Spinal cord (tissue), 10 donors: ENCODE measurements around the gene MS4A18. TPM values are rescaled to one million over a fixed set of nuclear protein-coding genes. Genes with fewer than 3 reads are reported as not detected.
"Not testable (repeated sequence)": the region's sequence is repeated elsewhere in the genome, so short reads cannot be mapped to it uniquely, and the experiment has no call there.

Source experiments
- DNase-seq, 6 donors: peaks; one replicate each; pipeline versions ENCODE4 v3.0.0 to v3.0.0-alpha.2; 2013 to 2015; ENCODE audit warnings: low spot score in 6 of 6, low read depth in 4 of 6
- H3K27ac ChIP-seq: one replicate; pipeline ENCODE4 v1.5.1; 2013; ENCODE audit warnings: low read depth, low read length, control low read depth
- H3K27me3 ChIP-seq: one replicate; pipeline ENCODE4 v1.6.1; 2013; ENCODE audit warnings: low read length; ENCODE audit not compliant: control insufficient read depth, insufficient read depth
- H3K36me3 ChIP-seq: one replicate; pipeline ENCODE4 v1.6.1; 2013; ENCODE audit warnings: low read length; ENCODE audit not compliant: control insufficient read depth, insufficient read depth
- H3K4me1 ChIP-seq: one replicate; pipeline ENCODE4 v1.6.1; 2013; ENCODE audit warnings: low read length; ENCODE audit not compliant: control insufficient read depth, insufficient read depth
- H3K4me3 ChIP-seq: one replicate; pipeline ENCODE4 v1.5.1; 2013; ENCODE audit warnings: low read depth, low read length, control low read depth
- H3K9me3 ChIP-seq: one replicate; pipeline ENCODE4 v1.6.1; 2013; ENCODE audit warnings: low read length; ENCODE audit not compliant: control insufficient read depth, insufficient read depth
- WGBS: methylation state at CpG from one replicate; pipeline ENCODE4 v1.1.5; 2013; ENCODE audit warnings: missing lambda C conversion rate; ENCODE audit not compliant: insufficient coverage; 5-methylcytosine and 5-hydroxymethylcytosine counted together
- polyA plus RNA-seq, 2 donors: library from polyadenylated mRNA; unstranded; fragments of 120-200 nt; gene quantifications; one replicate each; pipeline ENCODE4 v1.2.1, GENCODE V29; 2013; ENCODE audit not compliant: insufficient read length in 2 of 2
- total RNA-seq, 2 donors: library from RNA; depleted of rRNA in 1 of 2; stranded (reverse); fragments of 120-200 nt in 1 of 2; fragments of >200 nt in 1 of 2; gene quantifications; one replicate each; pipeline versions ENCODE4 v1.2.3 to v1.2.4, GENCODE V29; 2013 to 2014
- donor health status: healthy.

Gene MS4A18
- total and polyA plus RNA-seq, 4 donors: not detected

DNA sequence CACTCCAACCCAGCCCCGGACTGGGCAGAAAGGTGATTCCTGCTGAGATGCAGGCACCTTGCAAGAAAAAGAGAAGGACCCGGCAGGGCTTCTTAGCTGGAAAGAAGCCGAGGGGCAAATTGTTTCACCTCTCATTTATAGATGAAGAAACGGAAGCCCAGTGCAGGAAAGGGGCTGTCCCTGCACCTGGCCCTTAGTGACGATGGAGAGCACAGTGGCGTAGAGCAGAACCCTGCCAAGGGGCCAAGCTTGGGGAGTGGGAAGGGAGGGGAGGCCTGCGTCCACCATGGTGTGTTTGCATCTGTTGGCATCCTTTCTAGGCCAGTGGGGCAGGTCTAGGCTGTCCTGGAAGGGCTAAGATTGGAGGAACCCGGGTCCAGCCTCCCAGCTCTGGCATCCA is 24.3 kb downstream of the MS4A18 start:
- 80% methylated on average over 8 of the region's 8 CpGs for WGBS
- no peak overlapping the region for H3K27ac ChIP-seq
- no peaks in the 10 kb centered on the region for H3K4me1 ChIP-seq
- no peak for DNase-seq
- no peaks in the 10 kb centered on the region for H3K36me3 ChIP-seq
- no peak overlapping the region for H3K4me3 ChIP-seq
- no peaks in the 10 kb centered on the region for H3K27me3 ChIP-seq
- no peaks in the 10 kb centered on the region for H3K9me3 ChIP-seq

DNA sequence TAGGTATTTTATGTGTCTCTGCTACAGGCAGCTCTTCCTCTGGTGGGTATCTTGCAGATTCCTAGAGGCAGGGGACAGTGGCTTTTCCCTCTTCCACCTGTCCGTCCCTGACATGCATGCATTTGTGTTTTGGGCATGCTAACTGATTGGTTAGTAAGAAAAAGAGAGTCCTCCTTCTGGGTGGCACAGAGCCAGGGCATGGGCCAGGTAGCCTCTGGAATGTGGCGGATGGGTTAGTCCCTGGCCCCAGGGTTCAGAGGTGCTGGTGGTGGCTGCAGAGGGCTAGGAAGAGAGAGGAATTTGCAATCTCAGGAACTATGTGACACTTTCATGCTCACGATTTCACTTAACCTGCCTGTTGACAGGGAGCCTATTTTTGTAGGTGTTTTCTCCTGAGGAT is 26.4 kb downstream of the MS4A18 start:
- H3K27ac ChIP-seq: no peak overlapping the region
- H3K27me3 ChIP-seq: no peaks in the 10 kb centered on the region
- no peak overlapping the region for H3K4me3 ChIP-seq
- WGBS: 90% methylated on average over 3 of the region's 3 CpGs
- H3K36me3 ChIP-seq: no peaks in the 10 kb centered on the region
- no peaks in the 10 kb centered on the region for H3K9me3 ChIP-seq
- no peak for DNase-seq
- no peaks in the 10 kb centered on the region for H3K4me1 ChIP-seq

DNA sequence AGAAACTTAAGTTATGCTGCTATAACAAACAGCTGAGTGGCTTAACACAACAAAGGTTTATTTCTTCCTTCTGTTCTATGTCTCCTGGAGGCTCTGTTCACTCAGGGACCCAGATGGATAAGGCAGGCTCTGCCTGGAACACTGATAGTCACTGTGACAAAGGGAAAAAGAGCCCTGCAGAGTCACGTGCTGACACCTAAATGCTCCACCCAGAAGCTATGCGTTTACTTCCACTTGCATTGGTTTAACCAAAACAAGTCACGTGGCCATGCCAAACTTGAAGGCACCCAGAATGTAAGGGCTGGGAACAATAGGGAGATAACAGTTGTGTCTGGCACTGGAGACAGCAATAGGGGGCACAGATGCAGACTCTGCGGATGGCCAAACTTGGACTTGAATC is 28.8 kb downstream of the MS4A18 start:
- H3K9me3 ChIP-seq: no peaks in the 10 kb centered on the region
- H3K4me1 ChIP-seq: no peaks in the 10 kb centered on the region
- H3K27ac ChIP-seq: no peak overlapping the region
- H3K36me3 ChIP-seq: no peaks in the 10 kb centered on the region
- WGBS: 71% methylated on average over 3 of the region's 4 CpGs
- no peaks in the 10 kb centered on the region for H3K27me3 ChIP-seq
- H3K4me3 ChIP-seq: no peak overlapping the region
- DNase-seq: no peak

DNA sequence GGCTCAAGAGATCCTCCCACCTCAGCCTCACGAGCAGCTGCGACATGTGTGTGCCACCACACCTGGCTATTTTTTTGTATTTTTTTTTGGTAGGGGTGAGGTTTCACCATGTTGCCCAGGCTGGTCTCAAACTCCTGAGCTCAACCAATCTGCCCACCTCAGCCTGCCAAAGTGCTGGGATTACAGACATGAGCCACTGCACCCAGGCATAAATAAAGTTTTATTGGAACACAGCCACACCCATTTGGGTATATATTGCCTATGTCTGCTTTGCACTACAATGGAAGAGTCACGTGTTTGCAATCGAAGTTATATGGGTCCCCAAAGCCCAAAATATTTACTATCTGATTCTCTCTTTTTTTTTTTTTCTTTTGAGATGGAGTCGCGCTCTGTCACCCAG is 30.4 kb downstream of the MS4A18 start:
- no peak for DNase-seq
- Histone ChIP-seq H3K4me1 (no peaks in the 10 kb centered on the region), H3K36me3 (no peaks in the 10 kb centered on the region), H3K4me3 (no peak overlapping the region), H3K27ac (no peak overlapping the region), H3K27me3 (no peaks in the 10 kb centered on the region), H3K9me3 (no peaks in the 10 kb centered on the region)
- WGBS: 100% methylated on average over 2 of the region's 6 CpGs

DNA sequence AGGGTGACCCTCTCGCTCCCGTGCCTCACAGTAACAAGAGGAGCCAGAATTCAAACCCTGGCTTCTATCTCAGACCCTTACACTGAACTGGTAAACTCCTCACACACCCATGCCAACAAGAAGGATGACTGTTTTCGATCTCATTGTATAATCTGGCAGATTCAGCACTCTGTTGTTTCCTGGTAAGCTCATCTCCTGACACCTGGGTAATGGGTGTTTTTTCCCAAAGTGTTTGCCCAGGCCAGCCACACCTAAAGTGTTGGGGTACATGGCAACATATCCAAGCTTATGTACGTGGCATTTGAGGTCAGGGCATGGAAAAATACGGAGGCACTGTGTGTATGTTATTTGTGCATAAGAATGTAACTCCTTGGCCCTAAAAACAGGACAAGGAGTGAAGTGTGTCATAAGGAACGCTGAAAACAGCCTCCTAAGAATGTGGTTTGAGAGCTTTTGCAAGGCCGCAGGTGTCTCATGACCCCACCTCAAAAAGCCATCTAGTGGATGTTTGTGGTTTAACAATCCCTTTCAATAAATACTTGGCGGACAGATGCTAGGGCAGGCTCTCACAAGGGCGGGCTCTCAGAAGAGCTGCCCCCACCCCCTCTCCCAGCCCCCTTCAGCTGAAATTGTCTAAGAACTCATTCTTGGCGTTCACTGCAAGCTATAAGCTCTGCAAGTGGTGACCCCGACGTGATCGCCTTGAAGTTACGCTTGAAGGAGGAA is 31.9 kb downstream of the MS4A18 start, which contains the start of gene MS4A15:
MS4A15 (plus strand) TSS at position 561 of the 726 bp plus-strand sequence. CDS start 6,867 bp downstream, outside the sequence.
- H3K27ac ChIP-seq: no peak within 1 kb of the TSS
- H3K36me3 ChIP-seq: no peaks in the 10 kb centered on the region
- no peaks in the 10 kb centered on the region for H3K27me3 ChIP-seq
- no peaks in the 10 kb centered on the region for H3K9me3 ChIP-seq
- DNase-seq: no peak
- H3K4me3 ChIP-seq: no peak within 1 kb of the TSS
- WGBS: 59% methylated on average over 8 of the region's 14 CpGs
- no peaks in the 10 kb centered on the region for H3K4me1 ChIP-seq

DNA sequence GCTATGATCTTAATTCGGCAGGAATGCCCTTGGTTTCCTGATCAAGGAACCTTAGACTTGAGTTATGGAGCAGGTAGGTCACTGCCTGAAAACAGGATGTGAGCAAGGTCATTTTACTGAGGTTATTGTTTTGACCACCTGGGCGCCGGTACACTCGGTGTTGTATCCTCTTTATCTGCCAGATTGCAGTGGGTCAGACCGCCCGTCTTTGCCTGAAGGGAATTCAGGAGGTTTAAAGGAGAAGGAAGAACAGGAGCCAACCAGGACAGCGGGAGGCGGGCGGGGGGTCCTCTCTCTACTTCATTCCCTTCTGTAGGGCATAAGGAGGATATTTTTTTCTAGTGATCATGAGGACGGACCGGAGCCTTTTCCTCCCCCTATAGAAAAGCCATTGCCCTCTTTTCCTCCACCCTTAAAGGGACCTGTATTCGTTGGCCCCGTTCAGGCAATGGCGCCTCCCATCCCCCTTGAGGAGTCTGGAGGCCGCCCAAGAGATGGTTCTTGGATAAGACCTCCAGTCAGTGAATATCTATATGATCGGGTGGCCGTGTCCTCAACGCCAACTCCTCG is 32.8 kb downstream of the MS4A18 start:
- Histone ChIP-seq H3K4me1 (no peaks in the 10 kb centered on the region), H3K27me3 (no peaks in the 10 kb centered on the region), H3K27ac (no peak overlapping the region), H3K36me3 (no peaks in the 10 kb centered on the region), H3K4me3 (no peak overlapping the region), H3K9me3 (no peaks in the 10 kb centered on the region)
- DNase-seq: no peak
- 94% methylated on average over 14 of the region's 19 CpGs for WGBS

DNA sequence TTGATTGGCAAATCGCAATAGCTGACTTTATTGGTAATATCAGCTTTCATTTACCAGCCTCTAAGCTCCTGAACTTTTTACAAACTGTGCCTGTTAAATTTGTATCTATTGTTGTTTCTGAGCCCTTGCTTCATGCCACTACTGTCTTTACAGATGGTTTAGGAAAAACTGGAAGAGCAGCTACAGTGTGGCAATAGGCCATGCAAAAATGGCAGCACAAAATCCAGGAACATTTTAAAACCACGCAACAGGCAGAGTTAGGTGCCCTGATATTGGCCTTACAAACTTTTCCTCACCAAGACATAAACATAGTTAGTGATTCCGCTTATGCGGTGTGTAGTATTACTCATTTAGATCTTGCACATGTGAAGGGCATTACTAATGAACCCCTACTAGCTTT is 34.2 kb downstream of the MS4A18 start:
- H3K4me1 ChIP-seq, H3K9me3 ChIP-seq, DNase-seq, H3K27ac ChIP-seq, H3K27me3 ChIP-seq, H3K36me3 ChIP-seq, H3K4me3 ChIP-seq: not testable (repeated sequence)
- no CpG with 5 or more reads among the region's 4 CpGs for WGBS

DNA sequence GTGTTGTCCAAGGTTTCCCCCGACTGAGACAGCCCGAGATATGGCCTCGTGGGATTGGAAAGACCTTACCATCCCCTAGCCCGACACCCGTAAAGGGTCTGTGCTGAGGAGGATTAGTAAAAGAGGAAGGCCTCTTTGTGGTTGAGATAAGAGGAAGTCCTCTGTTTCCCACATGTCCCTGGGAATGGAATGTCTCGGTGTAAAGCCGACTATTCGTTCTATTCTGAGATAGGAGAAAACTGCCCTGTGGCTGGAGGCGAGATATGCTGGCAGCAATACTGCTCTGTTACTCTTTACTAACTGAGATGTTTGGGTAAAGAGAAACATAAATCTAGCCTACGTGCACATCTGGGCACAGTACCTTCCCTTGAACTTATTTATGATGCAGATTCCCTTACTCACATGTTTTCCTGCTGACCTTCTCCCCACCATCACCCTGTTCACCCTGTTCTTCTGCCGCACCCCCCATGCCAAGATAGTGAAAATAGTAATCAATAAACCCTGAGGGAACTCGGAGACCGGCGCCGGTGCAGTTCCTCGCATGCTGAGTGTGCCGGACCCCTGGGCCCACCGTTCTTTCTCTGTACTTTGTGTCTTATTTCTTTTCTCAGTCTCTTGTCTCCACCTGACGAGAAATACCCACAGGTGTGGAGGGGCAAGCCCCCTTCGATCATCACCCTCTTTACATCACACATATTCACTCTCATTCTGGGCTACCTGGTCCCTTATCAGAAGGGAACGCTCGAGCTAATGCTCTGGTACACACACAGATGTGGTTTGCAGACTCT is 35.1 kb downstream of the MS4A18 start:
- WGBS: 91% methylated on average over 13 of the region's 22 CpGs
- DNase-seq: not testable (repeated sequence)

DNA sequence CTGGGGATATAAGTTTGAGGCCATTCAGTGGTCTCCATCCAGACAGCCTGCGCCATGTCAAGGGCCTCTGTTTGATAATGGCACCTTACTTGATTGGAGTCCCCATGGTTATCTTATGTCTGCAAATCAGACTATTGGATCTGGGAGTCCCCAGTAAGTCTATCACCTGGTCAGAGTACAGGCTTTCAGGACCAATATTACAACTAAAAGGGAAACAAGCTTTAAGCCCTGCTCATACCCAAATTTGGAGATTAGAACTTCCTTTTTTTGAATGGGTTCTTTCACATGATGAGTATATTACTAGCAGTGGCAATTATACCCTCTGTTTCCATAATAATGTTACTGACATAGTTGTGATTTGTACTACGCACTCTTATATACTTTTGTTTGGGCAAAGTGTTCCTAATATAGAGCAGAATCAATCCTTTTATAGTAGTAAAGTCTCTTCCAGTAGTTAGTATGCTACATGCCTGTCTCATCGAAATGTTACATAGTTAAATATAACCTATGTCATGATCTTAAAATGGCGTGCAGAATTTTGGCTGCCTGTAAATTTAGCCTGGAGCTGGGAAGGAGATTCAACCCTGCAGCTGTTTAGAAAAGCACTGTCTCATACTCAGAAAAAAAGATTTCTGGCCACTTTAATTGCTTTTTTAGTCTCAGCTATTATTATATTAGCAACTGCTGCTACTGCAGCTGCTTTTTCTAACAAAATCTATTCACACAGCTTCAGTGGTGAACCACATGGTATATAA is 37.1 kb downstream of the MS4A18 start:
- no peak for DNase-seq
- Histone ChIP-seq H3K9me3 (no peaks in the 10 kb centered on the region), H3K36me3 (no peaks in the 10 kb centered on the region), H3K4me3 (no peak overlapping the region), H3K27me3 (no peaks in the 10 kb centered on the region), H3K4me1 (no peaks in the 10 kb centered on the region), H3K27ac (no peak overlapping the region)
- 100% methylated on average over 1 of the region's 4 CpGs for WGBS

More for the DNA sequence above, 35.1 kb downstream of the MS4A18 start:
- not testable (repeated sequence) for H3K27me3 ChIP-seq, H3K4me3 ChIP-seq, H3K27ac ChIP-seq, H3K9me3 ChIP-seq, H3K36me3 ChIP-seq, H3K4me1 ChIP-seq
